ENCODE results near the gene MUCL1.

DNA sequence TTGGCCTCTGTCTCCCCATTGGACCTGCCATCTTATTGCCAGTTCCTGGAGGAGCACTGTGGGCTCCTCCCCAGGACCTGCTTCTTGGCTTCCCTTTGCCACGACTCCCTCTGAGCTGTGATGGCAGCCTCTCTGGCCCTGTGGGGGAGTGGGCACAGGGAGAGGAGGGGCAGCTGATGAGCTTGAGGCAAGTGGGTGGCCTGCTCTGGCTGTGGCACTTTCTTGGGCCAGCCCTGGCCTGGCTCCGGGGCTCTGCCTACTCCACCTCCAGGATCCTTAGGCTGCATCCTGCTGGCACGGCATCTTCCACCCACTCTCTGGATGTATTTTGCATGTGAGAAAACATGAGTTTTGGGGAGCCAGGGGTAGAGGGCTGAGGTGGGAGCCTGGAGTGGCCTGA, 32.6 kb upstream of the MUCL1 start:
- TF ChIP-seq, protein P1, sequence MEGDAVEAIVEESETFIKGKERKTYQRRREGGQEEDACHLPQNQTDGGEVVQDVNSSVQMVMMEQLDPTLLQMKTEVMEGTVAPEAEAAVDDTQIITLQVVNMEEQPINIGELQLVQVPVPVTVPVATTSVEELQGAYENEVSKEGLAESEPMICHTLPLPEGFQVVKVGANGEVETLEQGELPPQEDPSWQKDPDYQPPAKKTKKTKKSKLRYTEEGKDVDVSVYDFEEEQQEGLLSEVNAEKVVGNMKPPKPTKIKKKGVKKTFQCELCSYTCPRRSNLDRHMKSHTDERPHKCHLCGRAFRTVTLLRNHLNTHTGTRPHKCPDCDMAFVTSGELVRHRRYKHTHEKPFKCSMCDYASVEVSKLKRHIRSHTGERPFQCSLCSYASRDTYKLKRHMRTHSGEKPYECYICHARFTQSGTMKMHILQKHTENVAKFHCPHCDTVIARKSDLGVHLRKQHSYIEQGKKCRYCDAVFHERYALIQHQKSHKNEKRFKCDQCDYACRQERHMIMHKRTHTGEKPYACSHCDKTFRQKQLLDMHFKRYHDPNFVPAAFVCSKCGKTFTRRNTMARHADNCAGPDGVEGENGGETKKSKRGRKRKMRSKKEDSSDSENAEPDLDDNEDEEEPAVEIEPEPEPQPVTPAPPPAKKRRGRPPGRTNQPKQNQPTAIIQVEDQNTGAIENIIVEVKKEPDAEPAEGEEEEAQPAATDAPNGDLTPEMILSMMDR (IDR thresholded peaks at IDR 0.05; ENCODE audit: insufficient read depth, low read length): no peak
- TF ChIP-seq, protein P2, sequence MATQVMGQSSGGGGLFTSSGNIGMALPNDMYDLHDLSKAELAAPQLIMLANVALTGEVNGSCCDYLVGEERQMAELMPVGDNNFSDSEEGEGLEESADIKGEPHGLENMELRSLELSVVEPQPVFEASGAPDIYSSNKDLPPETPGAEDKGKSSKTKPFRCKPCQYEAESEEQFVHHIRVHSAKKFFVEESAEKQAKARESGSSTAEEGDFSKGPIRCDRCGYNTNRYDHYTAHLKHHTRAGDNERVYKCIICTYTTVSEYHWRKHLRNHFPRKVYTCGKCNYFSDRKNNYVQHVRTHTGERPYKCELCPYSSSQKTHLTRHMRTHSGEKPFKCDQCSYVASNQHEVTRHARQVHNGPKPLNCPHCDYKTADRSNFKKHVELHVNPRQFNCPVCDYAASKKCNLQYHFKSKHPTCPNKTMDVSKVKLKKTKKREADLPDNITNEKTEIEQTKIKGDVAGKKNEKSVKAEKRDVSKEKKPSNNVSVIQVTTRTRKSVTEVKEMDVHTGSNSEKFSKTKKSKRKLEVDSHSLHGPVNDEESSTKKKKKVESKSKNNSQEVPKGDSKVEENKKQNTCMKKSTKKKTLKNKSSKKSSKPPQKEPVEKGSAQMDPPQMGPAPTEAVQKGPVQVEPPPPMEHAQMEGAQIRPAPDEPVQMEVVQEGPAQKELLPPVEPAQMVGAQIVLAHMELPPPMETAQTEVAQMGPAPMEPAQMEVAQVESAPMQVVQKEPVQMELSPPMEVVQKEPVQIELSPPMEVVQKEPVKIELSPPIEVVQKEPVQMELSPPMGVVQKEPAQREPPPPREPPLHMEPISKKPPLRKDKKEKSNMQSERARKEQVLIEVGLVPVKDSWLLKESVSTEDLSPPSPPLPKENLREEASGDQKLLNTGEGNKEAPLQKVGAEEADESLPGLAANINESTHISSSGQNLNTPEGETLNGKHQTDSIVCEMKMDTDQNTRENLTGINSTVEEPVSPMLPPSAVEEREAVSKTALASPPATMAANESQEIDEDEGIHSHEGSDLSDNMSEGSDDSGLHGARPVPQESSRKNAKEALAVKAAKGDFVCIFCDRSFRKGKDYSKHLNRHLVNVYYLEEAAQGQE (IDR thresholded peaks at IDR 0.05; ENCODE audit: insufficient replicate concordance, low read depth): no peak
- TF ChIP-seq SPI1 (IDR thresholded peaks at IDR 0.05; ENCODE audit: borderline replicate concordance, low read depth) (no peak), GABPA (IDR thresholded peaks at IDR 0.05; ENCODE audit: low read depth) (no peak), POLR2AphosphoS5 (IDR thresholded peaks at IDR 0.05; ENCODE audit: low read depth) (no peak)
